NCI-H2196 (cell line): ENCODE results near the gene MUC5B.

Source experiments
- DNase-seq: peaks from one replicate; lab custom pipeline; 2025; ENCODE audit not compliant: unreplicated experiment; lab: John Stamatoyannopoulos, UW

The MUC5B gene

GRCh38 chr11:1307998-1308742 is 85.3 kb downstream of the MUC5B start:
- DNase-seq, result no peak

GRCh38 chr11:1308743-1309497 is 86.1 kb downstream of the MUC5B start:
- no peak for DNase-seq

- peak; percentile 93 for DNase-seq
Measured at GRCh38 chr11:1309498-1310317, 86.8 kb downstream of the MUC5B start, which contains the start of gene TOLLIP. Gene TOLLIP (minus strand): TSS chr11:1309632. CDS start chr11:1309498, 134 bp downstream.

- no peak for DNase-seq
Measured at GRCh38 chr11:1310318-1310687, 87.4 kb downstream of the MUC5B start.

GRCh38 chr11:1310772-1311468 is 88.1 kb downstream of the MUC5B start:
- no peak for DNase-seq
